ENCODE measurements around the gene EFL1.
"Not testable (repeated sequence)": the region's sequence is repeated elsewhere in the genome, so short reads cannot be mapped to it uniquely, and the experiment has no call there.

DNA sequence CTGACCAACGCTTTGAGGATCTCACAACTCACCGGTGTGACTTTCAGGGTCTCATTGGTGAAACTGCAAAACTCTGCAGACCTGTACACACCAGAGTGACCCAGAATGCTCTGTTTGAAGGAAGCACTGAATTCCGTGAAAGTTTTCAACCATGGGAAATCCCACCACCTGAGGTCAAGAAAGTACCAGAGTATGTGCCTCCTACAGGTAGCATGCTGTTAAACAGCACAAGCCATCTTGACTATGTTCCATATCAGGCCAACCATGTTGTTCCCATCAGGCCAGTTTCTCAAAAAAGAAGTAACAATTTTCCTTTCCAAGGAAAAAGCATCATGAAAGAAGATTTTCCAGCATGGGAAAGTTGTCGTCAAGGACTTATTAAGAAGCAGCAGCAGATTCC, 19.9 kb upstream of the EFL1 start:
- TF ChIP-seq, protein P1, sequence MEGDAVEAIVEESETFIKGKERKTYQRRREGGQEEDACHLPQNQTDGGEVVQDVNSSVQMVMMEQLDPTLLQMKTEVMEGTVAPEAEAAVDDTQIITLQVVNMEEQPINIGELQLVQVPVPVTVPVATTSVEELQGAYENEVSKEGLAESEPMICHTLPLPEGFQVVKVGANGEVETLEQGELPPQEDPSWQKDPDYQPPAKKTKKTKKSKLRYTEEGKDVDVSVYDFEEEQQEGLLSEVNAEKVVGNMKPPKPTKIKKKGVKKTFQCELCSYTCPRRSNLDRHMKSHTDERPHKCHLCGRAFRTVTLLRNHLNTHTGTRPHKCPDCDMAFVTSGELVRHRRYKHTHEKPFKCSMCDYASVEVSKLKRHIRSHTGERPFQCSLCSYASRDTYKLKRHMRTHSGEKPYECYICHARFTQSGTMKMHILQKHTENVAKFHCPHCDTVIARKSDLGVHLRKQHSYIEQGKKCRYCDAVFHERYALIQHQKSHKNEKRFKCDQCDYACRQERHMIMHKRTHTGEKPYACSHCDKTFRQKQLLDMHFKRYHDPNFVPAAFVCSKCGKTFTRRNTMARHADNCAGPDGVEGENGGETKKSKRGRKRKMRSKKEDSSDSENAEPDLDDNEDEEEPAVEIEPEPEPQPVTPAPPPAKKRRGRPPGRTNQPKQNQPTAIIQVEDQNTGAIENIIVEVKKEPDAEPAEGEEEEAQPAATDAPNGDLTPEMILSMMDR (IDR thresholded peaks at IDR 0.05): not testable (repeated sequence)
- TF ChIP-seq, protein P2, sequence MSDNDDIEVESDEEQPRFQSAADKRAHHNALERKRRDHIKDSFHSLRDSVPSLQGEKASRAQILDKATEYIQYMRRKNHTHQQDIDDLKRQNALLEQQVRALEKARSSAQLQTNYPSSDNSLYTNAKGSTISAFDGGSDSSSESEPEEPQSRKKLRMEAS (IDR thresholded peaks at IDR 0.05): not testable (repeated sequence)
- TF ChIP-seq POLR2A (IDR thresholded peaks at IDR 0.05; ENCODE audit: low read length); RFX5 (IDR thresholded peaks at IDR 0.05); MAZ (IDR thresholded peaks at IDR 0.05; ENCODE audit: borderline replicate concordance, low read depth, low read length); RAD21 (conservative IDR thresholded peaks at IDR 0.05 in 1 of 2, IDR thresholded peaks at IDR 0.05 in 1 of 2); MAFK (IDR thresholded peaks at IDR 0.05; ENCODE audit: partially characterized antibody); SMC3 (IDR thresholded peaks at IDR 0.05); MYC (IDR thresholded peaks at IDR 0.05; ENCODE audit: borderline replicate concordance, low read length); PHF8 (IDR thresholded peaks at IDR 0.05; ENCODE audit: borderline replicate concordance, low read depth); CHD4 (IDR thresholded peaks at IDR 0.05; ENCODE audit: borderline replicate concordance): not testable (repeated sequence)
- TF ChIP-seq, protein P3, sequence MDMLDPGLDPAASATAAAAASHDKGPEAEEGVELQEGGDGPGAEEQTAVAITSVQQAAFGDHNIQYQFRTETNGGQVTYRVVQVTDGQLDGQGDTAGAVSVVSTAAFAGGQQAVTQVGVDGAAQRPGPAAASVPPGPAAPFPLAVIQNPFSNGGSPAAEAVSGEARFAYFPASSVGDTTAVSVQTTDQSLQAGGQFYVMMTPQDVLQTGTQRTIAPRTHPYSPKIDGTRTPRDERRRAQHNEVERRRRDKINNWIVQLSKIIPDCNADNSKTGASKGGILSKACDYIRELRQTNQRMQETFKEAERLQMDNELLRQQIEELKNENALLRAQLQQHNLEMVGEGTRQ (IDR thresholded peaks at IDR 0.05): not testable (repeated sequence)
